GM12878 (cell line): ENCODE measurements around the gene DUSP8. TPM values are rescaled to one million over a fixed set of nuclear protein-coding genes. Genes with fewer than 3 reads are reported as not detected.
"Not testable (repeated sequence)": the region's sequence is repeated elsewhere in the genome, so short reads cannot be mapped to it uniquely, and the experiment has no call there.

Source experiments
- ATAC-seq: fragments of 200-7000 bp; cut with Tn5 transposase; 3 replicates; pipeline ENCODE4 v1.9.1; 2020; ENCODE audit warnings: mild to moderate bottlenecking, moderate library complexity
- BruUV-seq: library from RNA; stranded (reverse); fragments of 400-500 nt; replicated peaks from 2 replicates; lab custom pipeline; 2021; lab: Mats Ljungman, UMichigan
- CTCF ChIA-PET: fragments of 300-600 bp; sonication (Branson Sonifier 250); formaldehyde crosslinking; extraction: SDS; loops from one replicate; lab custom pipeline; 2021; ENCODE audit warnings: inconsistent platforms; lab: Yijun Ruan, JAX
- POLR2A ChIA-PET: fragments of 350-600 bp; formaldehyde crosslinking; extraction: SDS; loops from one replicate; lab custom pipeline; 2021; ENCODE audit warnings: inconsistent platforms; lab: Charles Lee
- RAD21 ChIA-PET: fragments of 300-600 bp; sonication (Branson Sonifier 250); formaldehyde crosslinking; loops from one replicate; lab custom pipeline; 2023; ENCODE audit warnings: antibody characterized with exemption; ENCODE audit not compliant: unreplicated experiment; lab: Charles Lee
- SMC1A ChIA-PET: fragments of 300-600 bp; sonication (Branson Sonifier 250); formaldehyde crosslinking; loops from one replicate; lab custom pipeline; 2023; ENCODE audit not compliant: unreplicated experiment, uncharacterized antibody; lab: Charles Lee
- DNase-seq: peaks from one replicate; pipeline ENCODE4 v3.0.0-alpha.2; 2011; ENCODE audit warnings: low read depth, low spot score
- FAIRE-seq: peaks from 3 replicates; lab custom pipeline; 2011; peaks lifted over from hg19 to GRCh38; lab: Jason Lieb, UNC
- H2AFZ ChIP-seq: 2 replicates; pipeline ENCODE4 v1.6.0; 2011; ENCODE audit warnings: low read depth, low read length, control low read depth; ENCODE audit not compliant: control insufficient read depth
- H3K27ac ChIP-seq: 2 replicates; pipeline ENCODE4 v1.5.1; 2011; ENCODE audit warnings: control low read depth; ENCODE audit not compliant: control insufficient read depth, insufficient read depth
- H3K27me3 ChIP-seq, 2 experiments: replicated peaks in 1 of 2; 2 replicates each; pipeline versions ENCODE4 v1.6.0 to v1.6.1; 2011; ENCODE audit warnings: low read length in 1 of 2; ENCODE audit not compliant: control insufficient read depth in 2 of 2, insufficient read depth in 2 of 2
- H3K36me3 ChIP-seq, 2 experiments: 2 replicates each; pipeline ENCODE4 v1.5.1; 2011; ENCODE audit warnings: low read length in 1 of 2; ENCODE audit not compliant: control insufficient read depth in 2 of 2, insufficient read depth in 2 of 2
- H3K4me1 ChIP-seq: 2 replicates; pipeline ENCODE4 v1.6.1; 2011; ENCODE audit warnings: mild to moderate bottlenecking, low read length, moderate library complexity, mixed read lengths; ENCODE audit not compliant: control insufficient read depth, insufficient read depth
- H3K4me2 ChIP-seq: 2 replicates; pipeline ENCODE4 v1.6.0; 2011; ENCODE audit warnings: control low read depth; ENCODE audit not compliant: control insufficient read depth, insufficient read depth
- H3K4me3 ChIP-seq: fragments of 200-600 bp; sonication (generic); 2 replicates; pipeline ENCODE4 v1.5.1; 2016
- H3K79me2 ChIP-seq: 2 replicates; pipeline ENCODE4 v1.6.0; 2011; ENCODE audit warnings: low read length; ENCODE audit not compliant: control insufficient read depth, insufficient read depth
- H3K9ac ChIP-seq: 2 replicates; pipeline ENCODE4 v1.8.0; 2011; ENCODE audit warnings: low read length, control low read depth, mixed read lengths; ENCODE audit not compliant: control insufficient read depth, insufficient read depth
- H3K9me3 ChIP-seq: replicated peaks from 3 replicates; pipeline ENCODE4 v1.5.1; 2011; ENCODE audit warnings: mild to moderate bottlenecking, low read length; ENCODE audit not compliant: control insufficient read depth, insufficient read depth
- H4K20me1 ChIP-seq: 2 replicates; pipeline ENCODE4 v1.6.0; 2011; ENCODE audit not compliant: control insufficient read depth, insufficient read depth
- EP300 ChIP-seq, 2 experiments: fragments of 150-350 bp in 1 of 2; IDR thresholded peaks; 2 replicates each; pipeline ENCODE4 v1.6.1; 2011 to 2012; ENCODE audit warnings: low read depth in 2 of 2, low read length in 2 of 2, borderline replicate concordance in 1 of 2, improper control_type of control experiment in 1 of 2, inconsistent platforms in 1 of 2; ENCODE audit not compliant: control insufficient read depth in 1 of 2
- EZH2 ChIP-seq: IDR thresholded peaks from 2 replicates; pipeline ENCODE4 v1.6.1; 2012; ENCODE audit warnings: low read depth, mild to moderate bottlenecking, control low read depth, inconsistent platforms, low read length, borderline replicate concordance; ENCODE audit not compliant: control insufficient read depth
- KDM1A ChIP-seq: fragments of 200-600 bp; sonication (generic); IDR thresholded peaks from 2 replicates; pipeline ENCODE4 v1.6.1; 2016; ENCODE audit warnings: borderline replicate concordance
- SMAD1 ChIP-seq: fragments of 450-650 bp; IDR thresholded peaks from 2 replicates; pipeline ENCODE4 v1.6.1; 2018; ENCODE audit warnings: mild to moderate bottlenecking, low read depth; ENCODE audit not compliant: partially characterized antibody
- WGBS: methylation state at CpG from one replicate; pipeline ENCODE4 v1.1.6; 2016; ENCODE audit warnings: low lambda C conversion rate; ENCODE audit not compliant: insufficient replicate concordance, insufficient coverage; ENCODE audit errors: missing lambda C conversion rate; 5-methylcytosine and 5-hydroxymethylcytosine counted together
- in situ Hi-C: fragments of 300-500 bp; cut with MboI; formaldehyde crosslinking; loops from 9 replicates; pipeline ENCODE4 v1.14.3; 2018; ENCODE audit warnings: mixed read lengths
- intact Hi-C: fragments of 100-400 bp; cut with micrococcal nuclease; formaldehyde crosslinking; loops from one replicate; pipeline ENCODE4 v1.14.2; 2022; ENCODE audit not compliant: unreplicated experiment
- polyA plus RNA-seq, 11 experiments: library from polyadenylated mRNA; depleted of rRNA in 4 of 11; unstranded in 6 of 11; stranded (reverse) in 5 of 11; fragments of >200 nt; fragmentation: Nextera tagmentation in 4 of 11; fragmentation: Illumina TruSeq in 1 of 11; extraction: Ambion mirVana in 4 of 11; extraction: Trizol in 1 of 11; gene quantifications; 1 replicate in 1 of 11; 2 replicates in 10 of 11; pipeline versions ENCODE4 v1.2.1 to v1.2.3, GENCODE V29; 2011 to 2016; ENCODE audit warnings: inconsistent platforms in 2 of 11, missing spikeins in 2 of 11, low read depth in 1 of 11
- total RNA-seq, 4 experiments: library from RNA; depleted of rRNA in 3 of 4; stranded (reverse); fragments of >200 nt in 3 of 4; fragmentation: Illumina TruSeq in 1 of 4; extraction: Trizol in 1 of 4; gene quantifications; 2 replicates each; pipeline versions ENCODE4 v1.2.1 to v1.2.3, GENCODE V29; 2013 to 2021
- TF ChIP-seq, protein P1 (sequence below): IDR thresholded peaks from 2 replicates; pipeline ENCODE4 v1.6.1; 2012; ENCODE audit warnings: mild to moderate bottlenecking, low read depth, low read length
- TF ChIP-seq, protein P2 (sequence below): IDR thresholded peaks from 2 replicates; pipeline ENCODE4 v1.6.1; 2011; ENCODE audit warnings: low read depth, low read length, improper control_type of control experiment, borderline replicate concordance
- TF ChIP-seq, protein P3 (sequence below): fragments of 450-650 bp; IDR thresholded peaks from 2 replicates; pipeline ENCODE4 v1.6.1; 2017; ENCODE audit warnings: mild to moderate bottlenecking
- TF ChIP-seq, protein P4 (sequence below): fragments of 450-650 bp; IDR thresholded peaks from 2 replicates; pipeline ENCODE4 v1.6.1; 2016; ENCODE audit warnings: mild to moderate bottlenecking, moderate library complexity, borderline replicate concordance

DUSP8 gene
- total and polyA plus RNA-seq, 10 of the 15 experiments (the other 5 are each of a cell fraction or from before 2014, with no cell fraction given), result 0.04 to 1.7 (median 0.26) TPM; not detected in 6

DNA sequence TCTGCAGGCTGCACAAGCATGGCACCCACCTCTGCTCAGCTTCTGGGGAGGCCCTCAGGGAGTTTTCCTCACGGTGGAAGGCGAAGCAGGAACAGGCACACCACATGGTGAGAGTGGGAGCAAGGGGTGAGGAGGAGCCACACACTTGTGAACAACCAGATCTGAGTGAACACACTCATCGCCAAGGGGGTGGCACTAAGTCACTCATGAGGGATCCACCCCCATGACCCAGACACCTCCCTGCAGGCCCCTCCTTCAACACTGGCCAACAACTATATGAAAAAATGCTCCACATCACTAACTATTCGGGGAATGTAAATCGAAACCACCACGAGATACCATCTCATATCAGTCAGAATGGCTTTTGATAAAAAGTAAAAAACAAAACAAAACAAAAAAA, 26.7 kb upstream of the DUSP8 start (continued):
- TF ChIP-seq, protein P1, sequence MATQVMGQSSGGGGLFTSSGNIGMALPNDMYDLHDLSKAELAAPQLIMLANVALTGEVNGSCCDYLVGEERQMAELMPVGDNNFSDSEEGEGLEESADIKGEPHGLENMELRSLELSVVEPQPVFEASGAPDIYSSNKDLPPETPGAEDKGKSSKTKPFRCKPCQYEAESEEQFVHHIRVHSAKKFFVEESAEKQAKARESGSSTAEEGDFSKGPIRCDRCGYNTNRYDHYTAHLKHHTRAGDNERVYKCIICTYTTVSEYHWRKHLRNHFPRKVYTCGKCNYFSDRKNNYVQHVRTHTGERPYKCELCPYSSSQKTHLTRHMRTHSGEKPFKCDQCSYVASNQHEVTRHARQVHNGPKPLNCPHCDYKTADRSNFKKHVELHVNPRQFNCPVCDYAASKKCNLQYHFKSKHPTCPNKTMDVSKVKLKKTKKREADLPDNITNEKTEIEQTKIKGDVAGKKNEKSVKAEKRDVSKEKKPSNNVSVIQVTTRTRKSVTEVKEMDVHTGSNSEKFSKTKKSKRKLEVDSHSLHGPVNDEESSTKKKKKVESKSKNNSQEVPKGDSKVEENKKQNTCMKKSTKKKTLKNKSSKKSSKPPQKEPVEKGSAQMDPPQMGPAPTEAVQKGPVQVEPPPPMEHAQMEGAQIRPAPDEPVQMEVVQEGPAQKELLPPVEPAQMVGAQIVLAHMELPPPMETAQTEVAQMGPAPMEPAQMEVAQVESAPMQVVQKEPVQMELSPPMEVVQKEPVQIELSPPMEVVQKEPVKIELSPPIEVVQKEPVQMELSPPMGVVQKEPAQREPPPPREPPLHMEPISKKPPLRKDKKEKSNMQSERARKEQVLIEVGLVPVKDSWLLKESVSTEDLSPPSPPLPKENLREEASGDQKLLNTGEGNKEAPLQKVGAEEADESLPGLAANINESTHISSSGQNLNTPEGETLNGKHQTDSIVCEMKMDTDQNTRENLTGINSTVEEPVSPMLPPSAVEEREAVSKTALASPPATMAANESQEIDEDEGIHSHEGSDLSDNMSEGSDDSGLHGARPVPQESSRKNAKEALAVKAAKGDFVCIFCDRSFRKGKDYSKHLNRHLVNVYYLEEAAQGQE, result no peak
- TF ChIP-seq, protein P2, sequence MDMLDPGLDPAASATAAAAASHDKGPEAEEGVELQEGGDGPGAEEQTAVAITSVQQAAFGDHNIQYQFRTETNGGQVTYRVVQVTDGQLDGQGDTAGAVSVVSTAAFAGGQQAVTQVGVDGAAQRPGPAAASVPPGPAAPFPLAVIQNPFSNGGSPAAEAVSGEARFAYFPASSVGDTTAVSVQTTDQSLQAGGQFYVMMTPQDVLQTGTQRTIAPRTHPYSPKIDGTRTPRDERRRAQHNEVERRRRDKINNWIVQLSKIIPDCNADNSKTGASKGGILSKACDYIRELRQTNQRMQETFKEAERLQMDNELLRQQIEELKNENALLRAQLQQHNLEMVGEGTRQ, result no peak
- TF ChIP-seq, protein P3, sequence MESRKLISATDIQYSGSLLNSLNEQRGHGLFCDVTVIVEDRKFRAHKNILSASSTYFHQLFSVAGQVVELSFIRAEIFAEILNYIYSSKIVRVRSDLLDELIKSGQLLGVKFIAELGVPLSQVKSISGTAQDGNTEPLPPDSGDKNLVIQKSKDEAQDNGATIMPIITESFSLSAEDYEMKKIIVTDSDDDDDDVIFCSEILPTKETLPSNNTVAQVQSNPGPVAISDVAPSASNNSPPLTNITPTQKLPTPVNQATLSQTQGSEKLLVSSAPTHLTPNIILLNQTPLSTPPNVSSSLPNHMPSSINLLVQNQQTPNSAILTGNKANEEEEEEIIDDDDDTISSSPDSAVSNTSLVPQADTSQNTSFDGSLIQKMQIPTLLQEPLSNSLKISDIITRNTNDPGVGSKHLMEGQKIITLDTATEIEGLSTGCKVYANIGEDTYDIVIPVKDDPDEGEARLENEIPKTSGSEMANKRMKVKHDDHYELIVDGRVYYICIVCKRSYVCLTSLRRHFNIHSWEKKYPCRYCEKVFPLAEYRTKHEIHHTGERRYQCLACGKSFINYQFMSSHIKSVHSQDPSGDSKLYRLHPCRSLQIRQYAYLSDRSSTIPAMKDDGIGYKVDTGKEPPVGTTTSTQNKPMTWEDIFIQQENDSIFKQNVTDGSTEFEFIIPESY, result no peak
- TF ChIP-seq KDM1A (no peak), EZH2 (no peak), SMAD1 (no peak), EP300 (IDR thresholded peaks at IDR 0.05; ENCODE audit: borderline replicate concordance in 1 of 2, control insufficient read depth in 1 of 2, low read depth in 2 of 2, low read length in 2 of 2) (no peak)
- TF ChIP-seq, protein P4, sequence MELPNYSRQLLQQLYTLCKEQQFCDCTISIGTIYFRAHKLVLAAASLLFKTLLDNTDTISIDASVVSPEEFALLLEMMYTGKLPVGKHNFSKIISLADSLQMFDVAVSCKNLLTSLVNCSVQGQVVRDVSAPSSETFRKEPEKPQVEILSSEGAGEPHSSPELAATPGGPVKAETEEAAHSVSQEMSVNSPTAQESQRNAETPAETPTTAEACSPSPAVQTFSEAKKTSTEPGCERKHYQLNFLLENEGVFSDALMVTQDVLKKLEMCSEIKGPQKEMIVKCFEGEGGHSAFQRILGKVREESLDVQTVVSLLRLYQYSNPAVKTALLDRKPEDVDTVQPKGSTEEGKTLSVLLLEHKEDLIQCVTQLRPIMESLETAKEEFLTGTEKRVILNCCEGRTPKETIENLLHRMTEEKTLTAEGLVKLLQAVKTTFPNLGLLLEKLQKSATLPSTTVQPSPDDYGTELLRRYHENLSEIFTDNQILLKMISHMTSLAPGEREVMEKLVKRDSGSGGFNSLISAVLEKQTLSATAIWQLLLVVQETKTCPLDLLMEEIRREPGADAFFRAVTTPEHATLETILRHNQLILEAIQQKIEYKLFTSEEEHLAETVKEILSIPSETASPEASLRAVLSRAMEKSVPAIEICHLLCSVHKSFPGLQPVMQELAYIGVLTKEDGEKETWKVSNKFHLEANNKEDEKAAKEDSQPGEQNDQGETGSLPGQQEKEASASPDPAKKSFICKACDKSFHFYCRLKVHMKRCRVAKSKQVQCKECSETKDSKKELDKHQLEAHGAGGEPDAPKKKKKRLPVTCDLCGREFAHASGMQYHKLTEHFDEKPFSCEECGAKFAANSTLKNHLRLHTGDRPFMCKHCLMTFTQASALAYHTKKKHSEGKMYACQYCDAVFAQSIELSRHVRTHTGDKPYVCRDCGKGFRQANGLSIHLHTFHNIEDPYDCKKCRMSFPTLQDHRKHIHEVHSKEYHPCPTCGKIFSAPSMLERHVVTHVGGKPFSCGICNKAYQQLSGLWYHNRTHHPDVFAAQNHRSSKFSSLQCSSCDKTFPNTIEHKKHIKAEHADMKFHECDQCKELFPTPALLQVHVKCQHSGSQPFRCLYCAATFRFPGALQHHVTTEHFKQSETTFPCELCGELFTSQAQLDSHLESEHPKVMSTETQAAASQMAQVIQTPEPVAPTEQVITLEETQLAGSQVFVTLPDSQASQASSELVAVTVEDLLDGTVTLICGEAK, result no peak
- TF ChIP-seq, all 136 proteins: peak for 0

DNA sequence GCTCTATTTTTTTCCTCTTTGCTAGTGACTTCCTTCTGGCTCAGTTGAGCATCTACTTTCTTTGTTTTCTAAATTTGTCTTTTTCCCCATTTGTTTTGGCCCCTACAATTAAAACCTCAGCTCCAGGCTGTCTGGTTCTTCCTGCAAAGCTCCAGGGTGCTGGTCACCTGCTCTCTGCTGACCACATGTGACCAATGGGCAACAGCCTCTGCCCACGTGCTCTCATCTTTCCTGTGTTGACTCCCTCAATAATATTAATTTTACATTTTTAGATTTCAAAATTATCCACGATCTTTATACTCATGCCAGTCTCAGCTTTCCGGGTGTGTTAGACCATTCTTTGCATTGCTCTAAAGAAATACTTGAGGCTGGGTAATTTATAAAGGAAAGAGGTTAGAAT, 26.3 kb upstream of the DUSP8 start:
- H3K9ac ChIP-seq, H4K20me1 ChIP-seq, H2AFZ ChIP-seq, H3K36me3 ChIP-seq, H3K4me3 ChIP-seq, H3K27ac ChIP-seq, POLR2A ChIA-PET, H3K9me3 ChIP-seq, FAIRE-seq, in situ Hi-C loops, H3K4me1 ChIP-seq, H3K27me3 ChIP-seq, H3K79me2 ChIP-seq, ATAC-seq, BruUV-seq, DNase-seq, H3K4me2 ChIP-seq, intact Hi-C loops: not testable (repeated sequence)
- WGBS, result 13% methylated on average over 3 of the region's 3 CpGs
- ChIA-PET CTCF (interaction anchor here (1.2 kb wide), 1 partner anchor 15 kb away, joined by 3 read pairs; no protein-coding TSS in a partner anchor), RAD21 (interaction anchor here (0.6 kb wide), 1 partner anchor 1623 kb away, joined by 7 read pairs; no protein-coding TSS in a partner anchor), SMC1A (interaction anchor here (1.8 kb wide), 1 partner anchor 28 kb away, joined by 4 read pairs; no protein-coding TSS in a partner anchor)
